Keratinocyte (primary cell): ENCODE results near the gene NOTCH1. TPM values are rescaled to one million over a fixed set of nuclear protein-coding genes. Genes with fewer than 3 reads are reported as not detected.

Experiments
- DNase-seq: peaks from one replicate; pipeline ENCODE4 v3.0.0-alpha.2; 2011; ENCODE audit warnings: low read depth, missing footprints, low spot score
- FAIRE-seq: peaks from 2 replicates; lab custom pipeline; 2011; peaks lifted over from hg19 to GRCh38; lab: Jason Lieb, UNC
- H2AFZ ChIP-seq: 2 replicates; pipeline ENCODE4 v1.6.0; 2012; ENCODE audit warnings: low read length, control low read depth, inconsistent platforms; ENCODE audit not compliant: control insufficient read depth
- H3K27ac ChIP-seq: 2 replicates; pipeline ENCODE4 v1.5.1; 2011; ENCODE audit warnings: low read length; ENCODE audit not compliant: control insufficient read depth, insufficient read depth
- H3K27me3 ChIP-seq: 3 replicates; pipeline ENCODE4 v1.6.0; 2011; ENCODE audit warnings: low read length; ENCODE audit not compliant: control insufficient read depth, insufficient read depth; ENCODE audit errors: extremely low read depth
- H3K36me3 ChIP-seq, 2 experiments: 2 replicates in 1 of 2; 3 replicates in 1 of 2; pipeline ENCODE4 v1.5.1; 2011; ENCODE audit warnings: low read length in 2 of 2, mild to moderate bottlenecking in 1 of 2; ENCODE audit not compliant: control insufficient read depth in 2 of 2, insufficient read depth in 2 of 2; ENCODE audit errors: extremely low read depth in 1 of 2
- H3K4me1 ChIP-seq: 3 replicates; pipeline ENCODE4 v1.5.1; 2011; ENCODE audit warnings: low read length; ENCODE audit not compliant: control insufficient read depth, insufficient read depth; ENCODE audit errors: extremely low read depth
- H3K4me2 ChIP-seq: 3 replicates; pipeline ENCODE4 v1.6.0; 2011; ENCODE audit warnings: low read depth, low read length; ENCODE audit not compliant: control insufficient read depth, insufficient read depth; ENCODE audit errors: extremely low read depth
- H3K4me3 ChIP-seq, 3 experiments: fragments of 200-600 bp in 1 of 3; sonication (generic) in 1 of 3; 2 replicates in 2 of 3; 3 replicates in 1 of 3; pipeline ENCODE4 v1.5.1; 2011 to 2016; ENCODE audit warnings: low read length in 3 of 3, mild to moderate bottlenecking in 3 of 3, control low read depth in 2 of 3, inconsistent platforms in 1 of 3, low read depth in 1 of 3, mixed read lengths in 1 of 3, mixed run types in 1 of 3, moderate library complexity in 1 of 3; ENCODE audit not compliant: control insufficient read depth in 2 of 3, insufficient read depth in 2 of 3; ENCODE audit errors: extremely low read depth in 1 of 3
- H3K79me2 ChIP-seq: 2 replicates; pipeline ENCODE4 v1.6.0; 2012; ENCODE audit warnings: low read length; ENCODE audit not compliant: control insufficient read depth, insufficient read depth
- H3K9ac ChIP-seq: 3 replicates; pipeline ENCODE4 v1.6.0; 2011; ENCODE audit warnings: low read length; ENCODE audit not compliant: control insufficient read depth, insufficient read depth; ENCODE audit errors: extremely low read depth
- H3K9me1 ChIP-seq: 3 replicates; pipeline ENCODE4 v1.6.0; 2011; ENCODE audit warnings: low read length; ENCODE audit not compliant: control insufficient read depth, insufficient read depth; ENCODE audit errors: extremely low read depth
- H3K9me3 ChIP-seq: 2 replicates; pipeline ENCODE4 v1.5.1; 2012; ENCODE audit warnings: low read depth, low read length; ENCODE audit not compliant: control insufficient read depth
- H4K20me1 ChIP-seq: 3 replicates; pipeline ENCODE4 v1.6.0; 2011; ENCODE audit warnings: low read length; ENCODE audit not compliant: control insufficient read depth, insufficient read depth; ENCODE audit errors: extremely low read depth
- CTCF ChIP-seq, 3 experiments: IDR thresholded peaks in 1 of 3; conservative IDR thresholded peaks in 1 of 3; optimal IDR thresholded peaks in 1 of 3; 2 replicates in 2 of 3; 3 replicates in 1 of 3; pipeline versions ENCODE3 to v1.5.1; 2011; ENCODE audit warnings: low read length in 3 of 3, mild to moderate bottlenecking in 3 of 3, moderate library complexity in 2 of 3, control low read depth in 1 of 3, inconsistent platforms in 1 of 3; ENCODE audit not compliant: insufficient read depth in 2 of 3; ENCODE audit errors: extremely low read depth in 1 of 3
- EZH2 ChIP-seq: IDR thresholded peaks from one replicate; pipeline ENCODE4 v1.6.1; 2012; ENCODE audit warnings: inconsistent platforms, mild to moderate bottlenecking, low read length, moderate library complexity
- dilution Hi-C: fragments of 300-500 bp; cut with MboI; formaldehyde crosslinking; loops from one replicate; pipeline ENCODE4 v1.7.0; 2020; ENCODE audit warnings: low sequenced_read_pairs; ENCODE audit not compliant: extremely low pct_ligation_motif_present
- polyA plus RNA-seq, 5 experiments: library from polyadenylated mRNA; depleted of rRNA in 3 of 5; stranded (reverse) in 3 of 5; stranded (forward) in 1 of 5; unstranded in 1 of 5; fragments of >200 nt; gene quantifications; 1 replicate in 1 of 5; 2 replicates in 3 of 5; 3 replicates in 1 of 5; pipeline versions ENCODE4 v1.2.1 to v1.2.3, GENCODE V29; 2011 to 2012; ENCODE audit warnings: missing spikeins in 2 of 5, low read depth in 1 of 5, low replicate concordance in 1 of 5

Gene NOTCH1
- polyA plus RNA-seq, 1 donor (not counting 4 experiments of a cell fraction or from before 2014, with no cell fraction given): 6.1 TPM

DNA sequence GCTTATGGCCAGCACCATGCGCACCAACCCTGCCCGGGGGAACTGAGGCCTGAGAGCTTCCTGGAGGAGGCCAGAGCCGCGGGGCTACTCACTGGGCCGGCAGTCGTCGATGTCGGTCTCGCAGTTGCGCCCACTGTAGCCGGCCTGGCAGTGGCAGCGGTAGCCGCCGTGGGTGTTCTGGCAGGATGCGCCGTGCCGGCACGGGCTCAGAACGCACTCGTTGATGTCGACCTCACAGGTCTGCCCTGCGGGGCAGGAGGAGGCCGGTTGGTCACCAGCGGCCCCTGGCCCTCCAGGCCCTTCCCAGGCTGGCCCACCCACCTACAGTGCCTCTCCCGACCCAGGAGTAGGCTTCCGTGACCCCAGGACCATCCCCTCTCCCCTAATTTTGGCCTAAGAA lies 35.3 kb downstream of the NOTCH1 start:
- Histone ChIP-seq H3K27me3 (no peaks in the 10 kb centered on the region), H3K4me2 (no peak overlapping the region), H3K9me1 (no peaks in the 10 kb centered on the region), H3K36me3 (peaks cover 64 to 70% of the 10 kb centered on the region in 2 experiments), H3K9me3 (no peaks in the 10 kb centered on the region), H3K79me2 (peaks cover 12% of the 10 kb centered on the region), H3K4me1 (no peaks in the 10 kb centered on the region), H3K9ac (no peak overlapping the region), H3K4me3 (no peak overlapping the region), H2AFZ (no peak overlapping the region), H3K27ac (no peak overlapping the region), H4K20me1 (peaks cover 10% of the 10 kb centered on the region)
- dilution Hi-C loops: no loop called here
- FAIRE-seq (no peak), DNase-seq (no peak)
- TF ChIP-seq CTCF (optimal IDR thresholded peaks at IDR 0.05 in 1 of 3, IDR thresholded peaks at IDR 0.05 in 1 of 3, conservative IDR thresholded peaks at IDR 0.05 in 1 of 3; ENCODE audit: extremely low read depth in 1 of 3, insufficient read depth in 2 of 3, low read length in 3 of 3) (no peak), EZH2 (no peak)

GRCh38 chr9:136509549-136509948 lies 36.3 kb downstream of the NOTCH1 start:
- peaks cover 66 to 67% of the 10 kb centered on the region in 2 experiments for H3K36me3 ChIP-seq
- FAIRE-seq (no peak), DNase-seq (no peak)
- H3K27ac ChIP-seq: no peak overlapping the region
- H3K9me3 ChIP-seq: no peaks in the 10 kb centered on the region
- H3K4me1 ChIP-seq: no peaks in the 10 kb centered on the region
- no peaks in the 10 kb centered on the region for H3K9me1 ChIP-seq
- H4K20me1 ChIP-seq: peaks cover 10% of the 10 kb centered on the region
- no peak for TF ChIP-seq EZH2
- no peak for TF ChIP-seq CTCF (optimal IDR thresholded peaks at IDR 0.05 in 1 of 3, IDR thresholded peaks at IDR 0.05 in 1 of 3, conservative IDR thresholded peaks at IDR 0.05 in 1 of 3; ENCODE audit: extremely low read depth in 1 of 3, insufficient read depth in 2 of 3, low read length in 3 of 3)
- dilution Hi-C loops: no loop called here
- H3K79me2 ChIP-seq: peaks cover 12% of the 10 kb centered on the region
- H3K4me2 ChIP-seq: no peak overlapping the region
- no peak overlapping the region for H2AFZ ChIP-seq
- H3K9ac ChIP-seq: no peak overlapping the region
- H3K4me3 ChIP-seq: no peak overlapping the region
- no peaks in the 10 kb centered on the region for H3K27me3 ChIP-seq
